CD8-positive, alpha-beta memory T cell (primary cell): ENCODE data around the gene FCHO2. TPM values are rescaled to one million over a fixed set of nuclear protein-coding genes. Genes with fewer than 3 reads are reported as not detected.

ENCODE experiments used
- CTCF ChIA-PET: fragments of 350-600 bp; sonication (Branson Sonifier 250); formaldehyde crosslinking; loops from one replicate; lab custom pipeline; 2021; ENCODE audit warnings: antibody characterized with exemption; lab: Charles Lee
- POLR2A ChIA-PET: fragments of 350-600 bp; sonication (Branson Sonifier 250); formaldehyde crosslinking; loops from one replicate; lab custom pipeline; 2021; ENCODE audit warnings: antibody characterized with exemption; lab: Charles Lee
- DNase-seq, 5 donors: peaks; one replicate each; pipeline versions ENCODE4 v3.0.0 to v3.0.0-alpha.2; 2020 to 2022; ENCODE audit warnings: mixed read lengths in 1 of 5
- H3K27ac ChIP-seq: one replicate; pipeline ENCODE4 v1.7.0; 2013; ENCODE audit warnings: low read depth, mild to moderate bottlenecking, low read length, moderate library complexity
- H3K27me3 ChIP-seq: 2 replicates; pipeline ENCODE4 v1.7.0; 2013; ENCODE audit warnings: low read length, mild to moderate bottlenecking; ENCODE audit not compliant: insufficient read depth, poor library complexity, severe bottlenecking
- H3K36me3 ChIP-seq: 2 replicates; pipeline ENCODE4 v1.7.0; 2013; ENCODE audit warnings: mild to moderate bottlenecking, low read length, moderate library complexity; ENCODE audit not compliant: insufficient read depth
- H3K4me1 ChIP-seq: 2 replicates; pipeline ENCODE4 v1.7.0; 2013; ENCODE audit warnings: mild to moderate bottlenecking, low read length, moderate library complexity; ENCODE audit not compliant: insufficient read depth
- H3K4me3 ChIP-seq: 2 replicates; pipeline ENCODE4 v1.7.0; 2013; ENCODE audit warnings: mild to moderate bottlenecking, low read length
- H3K9me3 ChIP-seq: 2 replicates; pipeline ENCODE4 v1.7.0; 2013; ENCODE audit warnings: mild to moderate bottlenecking, low read length
- H3K27ac Mint-ChIP-seq, 8 donors: one replicate each; pipeline ENCODE4 v1.8.0; 2020 to 2021; ENCODE audit warnings: mixed read lengths in 8 of 8, mild to moderate bottlenecking in 6 of 8, inconsistent platforms in 3 of 8, moderate library complexity in 3 of 8
- H3K27me3 Mint-ChIP-seq, 2 donors: one replicate each; pipeline ENCODE4 v1.8.0; 2020 to 2021; ENCODE audit warnings: mixed read lengths in 2 of 2, mild to moderate bottlenecking in 1 of 2, moderate library complexity in 1 of 2
- H3K36me3 Mint-ChIP-seq, 3 donors: one replicate each; pipeline ENCODE4 v1.8.0; 2020 to 2021; ENCODE audit warnings: mixed read lengths in 3 of 3, inconsistent platforms in 1 of 3, mild to moderate bottlenecking in 1 of 3
- H3K4me1 Mint-ChIP-seq, 3 donors: one replicate each; pipeline ENCODE4 v1.8.0; 2020 to 2021; ENCODE audit warnings: mixed read lengths in 3 of 3, inconsistent platforms in 1 of 3, mild to moderate bottlenecking in 1 of 3
- H3K4me3 Mint-ChIP-seq, 7 donors: one replicate each; pipeline ENCODE4 v1.8.0; 2020 to 2021; ENCODE audit warnings: mixed read lengths in 7 of 7, mild to moderate bottlenecking in 6 of 7, moderate library complexity in 4 of 7, inconsistent platforms in 2 of 7
- H3K9me3 Mint-ChIP-seq, 5 donors: one replicate each; pipeline ENCODE4 v1.8.0; 2020 to 2022; ENCODE audit warnings: mixed read lengths in 5 of 5, mild to moderate bottlenecking in 3 of 5, moderate library complexity in 2 of 5, inconsistent platforms in 1 of 5
- polyA plus RNA-seq: library from polyadenylated mRNA; unstranded; fragments of 300-500 nt; fragmentation: Illumina TruSeq; gene quantifications from one replicate; pipeline ENCODE4 v1.2.3, GENCODE V29; 2021
- total RNA-seq, 2 experiments: library from RNA; stranded (reverse); gene quantifications; one replicate each; pipeline ENCODE4 v1.2.3, GENCODE V29; 2021

The FCHO2 gene
- total and polyA plus RNA-seq, 3 experiments from 2014 or later, result 0.98 to 4.2 (median 3.9) TPM

GRCh38 chr5:73122875-73123810 lies 167.3 kb downstream of the FCHO2 start:
- POLR2A ChIA-PET, result interaction anchor here (0.6 kb wide), 1 partner anchor 39 kb away, joined by 12 read pairs; no protein-coding TSS in a partner anchor
- Histone ChIP-seq H3K27me3 (peaks cover 7% of the 10 kb centered on the region), H3K27ac (no peak overlapping the region), H3K9me3 (no peaks in the 10 kb centered on the region), H3K36me3 (no peaks in the 10 kb centered on the region), H3K4me3 (no peak overlapping the region), H3K4me1 (peaks cover 11% of the 10 kb centered on the region)
- Mint-ChIP-seq H3K4me1 (peaks cover 32 to 47% (median 41%) of the 10 kb centered on the region in 3 donors), H3K27ac (peak overlapping the region in 7 of 8 donors; percentile 27 to 96 (median 46)), H3K9me3 (no peaks in the 10 kb centered on the region), H3K27me3 (peaks cover 35 to 55% of the 10 kb centered on the region in 2 donors), H3K36me3 (peaks cover 0 to 3% (median 2%) of the 10 kb centered on the region in 3 donors), H3K4me3 (peak overlapping the region; percentile 35 to 91 (median 72))
- CTCF ChIA-PET, result no interaction called here
- DNase-seq, result no peak

DNA sequence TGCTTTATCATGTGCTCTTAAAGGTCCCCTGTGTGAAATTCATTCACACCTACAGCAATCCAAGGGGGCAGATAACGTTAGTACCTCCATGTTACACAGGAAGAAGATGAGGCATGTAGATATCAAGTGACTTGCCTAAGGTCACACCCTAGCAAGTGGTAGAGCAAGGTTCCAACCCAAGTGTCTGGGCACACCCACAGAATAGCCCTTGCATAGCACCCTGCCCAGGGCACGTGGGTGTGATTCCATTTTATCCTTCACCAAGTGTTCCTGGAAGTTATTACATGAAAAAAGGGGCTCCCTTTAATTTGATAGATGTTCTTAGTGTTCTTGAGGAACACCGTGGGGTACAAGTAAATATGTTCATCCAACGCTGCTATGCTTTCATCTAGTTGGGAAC lies 169.4 kb downstream of the FCHO2 start:
- Histone ChIP-seq H3K27ac (no peak overlapping the region), H3K4me1 (peaks cover 11% of the 10 kb centered on the region), H3K4me3 (no peak overlapping the region), H3K9me3 (no peaks in the 10 kb centered on the region), H3K27me3 (peaks cover 7% of the 10 kb centered on the region), H3K36me3 (no peaks in the 10 kb centered on the region)
- DNase-seq, result no peak
- H3K9me3 Mint-ChIP-seq, result no peaks in the 10 kb centered on the region
- H3K36me3 Mint-ChIP-seq, result peaks cover 0 to 6% (median 2%) of the 10 kb centered on the region in 3 donors
- peaks cover 25 to 39% (median 37%) of the 10 kb centered on the region in 3 donors for H3K4me1 Mint-ChIP-seq
- peak overlapping the region in 2 of 8 donors; percentile 1 to 38 for H3K27ac Mint-ChIP-seq
- ChIA-PET CTCF (no interaction called here), POLR2A (no interaction called here)
- peak overlapping the region in 1 of 7 donors; percentile 48 for H3K4me3 Mint-ChIP-seq
- peaks cover 31 to 56% of the 10 kb centered on the region in 2 donors for H3K27me3 Mint-ChIP-seq

GRCh38 chr5:73126381-73126780 lies 170.5 kb downstream of the FCHO2 start:
- Mint-ChIP-seq H3K9me3 (no peaks in the 10 kb centered on the region), H3K27ac (peak overlapping the region in 2 of 8 donors; percentile 37 to 70)
- POLR2A ChIA-PET, result no interaction called here

DNA sequence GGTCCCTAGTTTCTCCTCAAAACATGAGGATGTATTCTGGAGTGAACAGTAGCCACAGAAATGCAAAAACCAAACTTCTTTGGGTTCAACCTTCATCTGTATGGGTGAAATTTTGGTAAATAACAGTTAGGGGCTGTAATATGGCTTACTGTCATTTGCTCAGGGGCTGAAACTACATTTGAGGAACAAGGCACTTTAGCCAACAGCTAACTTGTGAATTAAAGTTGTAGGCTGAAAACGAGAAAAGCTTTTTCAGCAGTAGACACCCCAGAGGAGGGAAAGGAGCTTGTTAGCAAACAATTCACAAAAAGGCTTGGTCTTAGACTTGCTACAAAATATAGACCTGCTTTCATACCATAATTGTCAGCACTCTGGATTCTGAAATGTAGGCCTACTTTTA lies 171.1 kb downstream of the FCHO2 start:
- ChIA-PET POLR2A (no interaction called here), CTCF (no interaction called here)

More at GRCh38 chr5:73126381-73126780, 170.5 kb downstream of the FCHO2 start:
- H3K9me3 ChIP-seq, result no peaks in the 10 kb centered on the region
- H3K36me3 ChIP-seq, result no peaks in the 10 kb centered on the region
- CTCF ChIA-PET, result no interaction called here
- no peak overlapping the region for H3K27ac ChIP-seq
- Mint-ChIP-seq H3K4me3 (peak overlapping the region in 1 of 7 donors; percentile 41), H3K27me3 (peaks cover 29 to 50% of the 10 kb centered on the region in 2 donors), H3K4me1 (peaks cover 20 to 32% (median 31%) of the 10 kb centered on the region in 3 donors), H3K36me3 (peaks cover 0 to 6% (median 2%) of the 10 kb centered on the region in 3 donors)
- H3K27me3 ChIP-seq, result peaks cover 3% of the 10 kb centered on the region
- no peak overlapping the region for H3K4me3 ChIP-seq
- DNase-seq, result no peak
- peaks cover 11% of the 10 kb centered on the region for H3K4me1 ChIP-seq

DNA sequence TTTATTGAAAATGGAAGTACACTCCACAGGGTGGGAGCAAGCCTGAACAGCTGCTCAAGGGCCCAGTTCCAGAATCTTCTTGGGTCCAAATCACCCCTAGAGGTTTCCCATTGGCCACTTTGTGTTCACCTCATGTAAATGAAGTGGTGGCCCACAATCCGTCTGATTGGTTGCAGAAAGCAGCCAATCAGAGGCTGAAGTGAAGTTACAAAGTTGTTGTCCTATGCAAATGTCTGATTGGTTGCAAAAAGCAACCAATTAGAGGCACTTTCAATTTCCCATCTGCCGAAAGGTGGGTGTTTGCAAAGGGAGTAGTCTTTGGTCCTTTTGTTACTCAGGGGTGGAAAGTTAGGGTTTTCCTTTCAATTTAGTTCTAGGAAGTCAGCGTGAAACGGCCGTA lies 173.3 kb downstream of the FCHO2 start:
- H3K4me1 Mint-ChIP-seq, result peaks cover 2 to 11% (median 8%) of the 10 kb centered on the region in 3 donors
- Histone ChIP-seq H3K4me3 (no peak overlapping the region), H3K9me3 (no peaks in the 10 kb centered on the region), H3K4me1 (no peaks in the 10 kb centered on the region), H3K36me3 (no peaks in the 10 kb centered on the region), H3K27ac (no peak overlapping the region), H3K27me3 (no peaks in the 10 kb centered on the region)
- H3K36me3 Mint-ChIP-seq, result peaks cover 0 to 6% (median 0%) of the 10 kb centered on the region in 3 donors
- peak overlapping the region in 1 of 8 donors; percentile 10 for H3K27ac Mint-ChIP-seq
- DNase-seq, result no peak
- ChIA-PET CTCF (no interaction called here), POLR2A (no interaction called here)
- no peaks in the 10 kb centered on the region for H3K9me3 Mint-ChIP-seq
- no peak overlapping the region for H3K4me3 Mint-ChIP-seq
- H3K27me3 Mint-ChIP-seq, result peaks cover 15 to 44% of the 10 kb centered on the region in 2 donors

More for the DNA sequence above, 171.1 kb downstream of the FCHO2 start:
- H3K27me3 ChIP-seq, result peaks cover 3% of the 10 kb centered on the region
- no peak overlapping the region for H3K4me3 ChIP-seq
- no peak for DNase-seq
- peaks cover 25 to 45% of the 10 kb centered on the region in 2 donors for H3K27me3 Mint-ChIP-seq
- no peaks in the 10 kb centered on the region for H3K9me3 ChIP-seq
- H3K36me3 Mint-ChIP-seq, result peaks cover 0 to 6% (median 0%) of the 10 kb centered on the region in 3 donors
- H3K9me3 Mint-ChIP-seq, result no peaks in the 10 kb centered on the region
- H3K27ac ChIP-seq, result no peak overlapping the region
- H3K4me1 Mint-ChIP-seq, result peaks cover 20 to 27% (median 26%) of the 10 kb centered on the region in 3 donors
- no peak overlapping the region for H3K4me3 Mint-ChIP-seq
- H3K27ac Mint-ChIP-seq, result peak overlapping the region in 2 of 8 donors; percentile 66 to 70
- no peaks in the 10 kb centered on the region for H3K36me3 ChIP-seq
- H3K4me1 ChIP-seq, result peaks cover 11% of the 10 kb centered on the region

- Mint-ChIP-seq H3K36me3 (peaks cover 0 to 6% (median 0%) of the 10 kb centered on the region in 3 donors), H3K9me3 (no peaks in the 10 kb centered on the region), H3K4me1 (peaks cover 0 to 5% (median 2%) of the 10 kb centered on the region in 3 donors), H3K27me3 (peaks cover 10 to 47% of the 10 kb centered on the region in 2 donors), H3K4me3 (no peak overlapping the region), H3K27ac (peak overlapping the region in 1 of 8 donors; percentile 30)
- no peaks in the 10 kb centered on the region for H3K9me3 ChIP-seq
- ChIA-PET CTCF (no interaction called here), POLR2A (no interaction called here)
- DNase-seq, result no peak
- H3K4me3 ChIP-seq, result no peak overlapping the region
- no peak overlapping the region for H3K27ac ChIP-seq
- H3K36me3 ChIP-seq, result no peaks in the 10 kb centered on the region
- H3K27me3 ChIP-seq, result no peaks in the 10 kb centered on the region
- H3K4me1 ChIP-seq, result no peaks in the 10 kb centered on the region
Observed at GRCh38 chr5:73130811-73131210, 175.0 kb downstream of the FCHO2 start.

DNA sequence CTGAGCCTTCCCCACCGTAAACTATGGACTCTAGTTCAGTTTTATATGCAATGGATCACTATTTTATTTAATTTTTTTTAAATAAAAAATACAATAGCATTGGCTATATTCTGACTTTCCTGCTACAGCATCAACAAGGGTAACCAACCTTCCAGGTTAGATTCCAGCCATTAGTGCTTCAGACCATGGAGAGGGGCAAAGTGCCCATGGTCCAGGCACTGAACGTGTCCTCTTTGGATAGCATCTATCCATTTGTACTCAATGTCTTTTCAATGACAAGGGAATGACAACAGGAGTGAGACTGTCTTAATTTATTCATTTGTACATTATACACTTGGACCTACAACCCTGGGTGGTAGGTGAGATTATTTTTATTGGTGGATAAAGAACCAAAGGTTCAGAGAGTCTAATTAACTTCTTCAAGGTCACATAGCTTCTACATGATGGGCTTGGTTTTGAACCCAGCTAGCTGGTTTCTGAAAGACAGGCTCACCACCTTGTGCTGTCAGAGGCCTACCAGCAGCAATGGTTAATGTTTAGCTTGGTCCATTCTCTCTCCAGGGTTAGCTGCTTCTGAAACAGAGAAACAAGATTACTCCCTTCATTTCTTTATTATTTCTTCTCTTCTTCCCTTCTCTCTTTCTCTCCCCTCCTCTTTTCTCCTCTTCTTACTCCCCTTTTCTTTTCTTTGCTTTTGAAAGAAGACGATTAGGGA lies 176.0 kb downstream of the FCHO2 start:
- no peak for DNase-seq
- ChIA-PET POLR2A (no interaction called here), CTCF (no interaction called here)
- Mint-ChIP-seq H3K4me1 (peaks cover 0 to 5% (median 0%) of the 10 kb centered on the region in 3 donors), H3K36me3 (peaks cover 0 to 6% (median 0%) of the 10 kb centered on the region in 3 donors), H3K27ac (peak overlapping the region in 1 of 8 donors; percentile 84), H3K4me3 (no peak overlapping the region), H3K9me3 (no peaks in the 10 kb centered on the region), H3K27me3 (peaks cover 10 to 45% of the 10 kb centered on the region in 2 donors)
- H3K27ac ChIP-seq, result no peak overlapping the region
- no peaks in the 10 kb centered on the region for H3K4me1 ChIP-seq
- H3K27me3 ChIP-seq, result peaks cover 6% of the 10 kb centered on the region
- H3K4me3 ChIP-seq, result no peak overlapping the region
- no peaks in the 10 kb centered on the region for H3K36me3 ChIP-seq
- no peaks in the 10 kb centered on the region for H3K9me3 ChIP-seq
